Coronary artery (tissue), 2 donors: ENCODE measurements around the gene TBC1D1.

Experiments
- DNase-seq: peaks from one replicate; pipeline ENCODE4 v3.0.0-alpha.2; 2017; ENCODE audit warnings: low spot score
- H3K27ac ChIP-seq, 2 donors: fragments of 200-600 bp; sonication (generic); one replicate each; pipeline ENCODE4 v1.5.1; 2016 to 2019
- H3K4me3 ChIP-seq: fragments of 200-600 bp; sonication (generic); 2 replicates; pipeline ENCODE4 v1.5.1; 2016; ENCODE audit warnings: mild to moderate bottlenecking, moderate library complexity
- TF ChIP-seq, protein P1 (sequence below): fragments of 200-600 bp; sonication (generic); IDR thresholded peaks from one replicate; pipeline ENCODE4 v1.5.1; 2019; ENCODE audit warnings: antibody characterized with exemption

The TBC1D1 gene

GRCh38 chr4:38094419-38094818, 203.5 kb downstream of the TBC1D1 start:
- no peak for DNase-seq
- Histone ChIP-seq H3K4me3 (no peak overlapping the region), H3K27ac (no peak overlapping the region)
- TF ChIP-seq, protein P1, sequence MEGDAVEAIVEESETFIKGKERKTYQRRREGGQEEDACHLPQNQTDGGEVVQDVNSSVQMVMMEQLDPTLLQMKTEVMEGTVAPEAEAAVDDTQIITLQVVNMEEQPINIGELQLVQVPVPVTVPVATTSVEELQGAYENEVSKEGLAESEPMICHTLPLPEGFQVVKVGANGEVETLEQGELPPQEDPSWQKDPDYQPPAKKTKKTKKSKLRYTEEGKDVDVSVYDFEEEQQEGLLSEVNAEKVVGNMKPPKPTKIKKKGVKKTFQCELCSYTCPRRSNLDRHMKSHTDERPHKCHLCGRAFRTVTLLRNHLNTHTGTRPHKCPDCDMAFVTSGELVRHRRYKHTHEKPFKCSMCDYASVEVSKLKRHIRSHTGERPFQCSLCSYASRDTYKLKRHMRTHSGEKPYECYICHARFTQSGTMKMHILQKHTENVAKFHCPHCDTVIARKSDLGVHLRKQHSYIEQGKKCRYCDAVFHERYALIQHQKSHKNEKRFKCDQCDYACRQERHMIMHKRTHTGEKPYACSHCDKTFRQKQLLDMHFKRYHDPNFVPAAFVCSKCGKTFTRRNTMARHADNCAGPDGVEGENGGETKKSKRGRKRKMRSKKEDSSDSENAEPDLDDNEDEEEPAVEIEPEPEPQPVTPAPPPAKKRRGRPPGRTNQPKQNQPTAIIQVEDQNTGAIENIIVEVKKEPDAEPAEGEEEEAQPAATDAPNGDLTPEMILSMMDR: no peak

GRCh38 chr4:38095691-38096090, 204.8 kb downstream of the TBC1D1 start:
- H3K27ac ChIP-seq: no peak overlapping the region
- TF ChIP-seq, protein P1: no peak
- no peak overlapping the region for H3K4me3 ChIP-seq
- no peak for DNase-seq

GRCh38 chr4:38097818-38098217, 206.9 kb downstream of the TBC1D1 start:
- Histone ChIP-seq H3K4me3 (no peak overlapping the region), H3K27ac (no peak overlapping the region)
- TF ChIP-seq, protein P1: no peak
- no peak for DNase-seq

DNA sequence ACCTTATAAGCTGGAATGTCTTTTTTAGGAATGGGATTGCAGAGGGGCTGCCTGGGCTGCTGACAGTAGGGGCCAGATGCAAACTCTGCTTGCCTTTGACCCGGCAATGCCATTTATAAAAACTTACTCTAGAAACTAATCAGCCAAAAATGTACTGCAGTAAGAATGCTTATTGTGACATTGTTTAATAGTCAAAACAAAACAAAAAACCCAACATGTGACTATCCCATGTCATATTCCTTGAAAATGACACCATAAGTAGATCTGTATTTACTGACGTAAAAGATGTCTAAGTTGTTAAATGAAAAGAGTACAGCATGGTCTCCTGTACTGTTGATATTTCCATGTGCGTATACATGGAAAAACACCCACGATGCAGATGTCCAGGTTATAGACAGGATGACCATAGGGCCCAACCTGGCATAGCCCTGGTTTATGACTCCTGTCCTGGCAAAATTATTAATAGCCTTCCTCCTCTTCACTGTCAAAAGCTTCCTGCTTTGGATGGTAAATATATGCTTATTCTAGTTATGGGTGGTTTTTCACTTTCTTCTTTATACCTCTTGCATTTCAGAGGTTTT, 208.2 kb downstream of the TBC1D1 start:
- Histone ChIP-seq H3K27ac (peak overlapping the region; percentile 19 to 81), H3K4me3 (no peak overlapping the region)
- TF ChIP-seq, protein P1: no peak
- DNase-seq: no peak

GRCh38 chr4:38099908-38100407, 209.1 kb downstream of the TBC1D1 start:
- TF ChIP-seq, protein P1: no peak
- Histone ChIP-seq H3K27ac (peak overlapping the region; percentile 6 to 81), H3K4me3 (no peak overlapping the region)
- no peak for DNase-seq

GRCh38 chr4:38100474-38101255, 209.8 kb downstream of the TBC1D1 start:
- Histone ChIP-seq H3K27ac (peak overlapping the region; percentile 6 to 81), H3K4me3 (no peak overlapping the region)
- TF ChIP-seq, protein P1: no peak
- DNase-seq: no peak

- no peak for DNase-seq
- Histone ChIP-seq H3K27ac (no peak overlapping the region), H3K4me3 (no peak overlapping the region)
- TF ChIP-seq, protein P1: no peak
Observed at GRCh38 chr4:38101563-38101962, 210.7 kb downstream of the TBC1D1 start.
